ENCODE results near the gene CNP. TPM values are rescaled to one million over a fixed set of nuclear protein-coding genes. Genes with fewer than 3 reads are reported as not detected.

CNP gene
- total and polyA plus RNA-seq, 2 donors (not counting 1 experiment from before 2014, with no cell fraction given): 19.0 to 45.2 TPM

DNA sequence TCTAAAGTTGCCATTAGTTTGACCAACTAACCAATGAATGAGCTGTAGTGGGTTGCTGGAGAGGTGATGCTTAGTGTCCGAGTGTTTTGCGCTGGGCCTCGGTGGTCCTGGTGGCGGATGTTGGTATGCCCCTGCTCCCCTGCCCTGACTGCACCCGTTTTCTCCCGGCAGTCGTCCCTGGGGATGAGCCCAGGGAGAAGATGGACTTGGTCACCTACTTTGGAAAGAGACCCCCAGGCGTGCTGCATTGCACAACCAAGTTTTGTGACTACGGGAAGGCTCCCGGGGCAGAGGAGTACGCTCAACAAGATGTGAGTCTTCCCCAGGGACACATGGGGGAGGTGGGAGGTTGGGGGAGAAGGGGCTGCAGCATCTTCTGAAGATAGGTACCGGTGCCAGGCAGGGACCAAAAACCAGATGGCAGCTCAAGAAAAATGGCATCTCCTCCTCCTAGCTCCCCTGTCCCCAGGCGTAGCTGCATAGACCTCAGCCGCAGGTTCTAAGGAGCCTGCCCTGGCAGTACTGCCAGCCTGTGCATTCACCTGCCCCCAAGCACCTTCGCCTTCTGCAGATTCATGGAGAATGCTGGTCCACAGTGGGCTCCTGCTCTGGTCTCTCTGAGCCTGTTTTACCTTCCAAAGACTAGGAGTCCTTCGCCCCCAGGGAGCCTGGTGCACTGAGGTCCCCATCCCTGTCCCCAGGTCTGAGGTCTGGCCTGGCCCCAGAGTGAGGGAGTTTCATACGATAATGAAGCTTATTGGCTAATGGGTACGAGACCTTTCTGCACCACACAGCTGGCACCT, 5.3 kb downstream of the CNP start:
- TF ChIP-seq EZH2 (IDR thresholded peaks at IDR 0.05; ENCODE audit: borderline replicate concordance, insufficient read depth, low read depth, low read length, poor library complexity, severe bottlenecking): no peak
- no peak for TF ChIP-seq CTCF (IDR thresholded peaks at IDR 0.05)
- intact Hi-C loops (cut with micrococcal nuclease): no loop called here
- DNase-seq: no peak
- Mint-ChIP-seq H3K27ac (peak overlapping the region; percentile 76), H3K4me1 (peaks cover 52% of the 10 kb centered on the region), H3K27me3 (no peaks in the 10 kb centered on the region), H3K4me3 (no peak overlapping the region), H3K9me3 (ENCODE audit: insufficient read depth) (no peaks in the 10 kb centered on the region)
- H3K4me2 ChIP-seq (replicated peaks; ENCODE audit: low read depth, low read length, poor library complexity, severe bottlenecking): peak overlapping the region; percentile 31
- peaks cover 41% of the 10 kb centered on the region for H4K20me1 ChIP-seq (ENCODE audit: control insufficient read depth, insufficient read depth, low read length, poor library complexity, severe bottlenecking)
- peaks cover 8 to 58% of the 10 kb centered on the region in 2 experiments for H3K36me3 ChIP-seq (replicated peaks in 1 of 2; ENCODE audit: control extremely low read depth in 1 of 2, control insufficient read depth in 1 of 2, extremely low read depth in 1 of 2, insufficient read depth in 2 of 2, low read length in 1 of 2)
- ATAC-seq (ENCODE audit: low read depth): no peak
- H3K9ac ChIP-seq (ENCODE audit: low read length): no peak overlapping the region
- 90% methylated on average over 15 of the region's 18 CpGs for WGBS (ENCODE audit: insufficient coverage)
- H3K9me3 ChIP-seq (ENCODE audit: control extremely low read depth in 1 of 3, control insufficient read depth in 2 of 3, insufficient read depth in 1 of 3, low read length in 2 of 3): peaks cover 0 to 3% (median 0%) of the 10 kb centered on the region in 3 donors
- peak overlapping the region in 1 of 2 donors; percentile 47 for H3K27ac ChIP-seq (ENCODE audit: low read length in 2 of 2)
- no peak overlapping the region for H3K4me3 ChIP-seq (ENCODE audit: control extremely low read depth in 1 of 5, extremely low read depth in 1 of 5, insufficient read depth in 1 of 5, low read depth in 2 of 5, low read length in 4 of 5)
- CTCF ChIA-PET: interaction anchor here (1.2 to 3.2 kb wide), 5 partner anchors 9 to 207 kb away, joined by 3 to 17 read pairs (median 4); partner anchors contain the start of genes DHX58 and DNAJC7
- peaks cover 18 to 55% of the 10 kb centered on the region in 2 donors for H3K4me1 ChIP-seq (ENCODE audit: control insufficient read depth in 2 of 2, insufficient read depth in 2 of 2, low read length in 2 of 2)
- peaks cover 37% of the 10 kb centered on the region for H3K79me2 ChIP-seq (ENCODE audit: control insufficient read depth, insufficient read depth, low read length)
- POLR2A ChIA-PET: interaction anchor here (0.5 to 1.4 kb wide), 5 partner anchors 12 to 273 kb away, joined by 3 to 5 read pairs (median 4); partner anchors contain the start of gene NKIRAS2
- H3K27me3 ChIP-seq (replicated peaks in 1 of 4; ENCODE audit: control extremely low read depth in 1 of 4, control insufficient read depth in 3 of 4, insufficient read depth in 4 of 4, low read length in 3 of 4): no peaks in the 10 kb centered on the region
- H2AFZ ChIP-seq (ENCODE audit: insufficient read depth, low read depth, low read length, poor library complexity, severe bottlenecking): no peak overlapping the region
